HepG2 (cell line): ENCODE data around the gene KLHL36. TPM values are rescaled to one million over a fixed set of nuclear protein-coding genes. Genes with fewer than 3 reads are reported as not detected.

ENCODE experiments used
- ATAC-seq: fragments of 200-7000 bp; cut with Tn5 transposase; 3 replicates; pipeline ENCODE4 v1.9.1; 2020; ENCODE audit warnings: mild to moderate bottlenecking, moderate library complexity
- BruUV-seq: library from RNA; stranded (reverse); fragments of 400-500 nt; replicated peaks from 2 replicates; lab custom pipeline; 2021; lab: Mats Ljungman, UMichigan
- CTCF ChIA-PET: fragments of 300-600 bp; formaldehyde crosslinking; extraction: SDS; loops from one replicate; lab custom pipeline; 2021; ENCODE audit warnings: low total read pairs, inconsistent platforms, low intra/inter-chr PET ratio; lab: Yijun Ruan, JAX
- POLR2A ChIA-PET: fragments of 350-600 bp; sonication (Branson Sonifier 250); formaldehyde crosslinking; loops from one replicate; lab custom pipeline; 2020; ENCODE audit warnings: antibody characterized with exemption, inconsistent platforms; lab: Yijun Ruan, JAX
- DNase-seq: peaks from one replicate; pipeline ENCODE4 v3.0.0-alpha.2; 2015; ENCODE audit warnings: low spot score
- FAIRE-seq: peaks from 3 replicates; lab custom pipeline; 2011; peaks lifted over from hg19 to GRCh38; lab: Jason Lieb, UNC
- H2AFZ ChIP-seq: one replicate; pipeline ENCODE4 v1.6.1; 2011; ENCODE audit warnings: low read length, inconsistent platforms
- H3K27ac ChIP-seq: fragments of 300-600 bp; 3 replicates; pipeline ENCODE4 v1.8.0; 2011; ENCODE audit warnings: mixed run types, mild to moderate bottlenecking, mixed read lengths, low read length, inconsistent platforms; ENCODE audit not compliant: insufficient read depth; ENCODE audit errors: extremely low read length
- H3K27me3 ChIP-seq, 2 experiments: fragments of 200-600 bp in 1 of 2; 2 replicates in 1 of 2; 3 replicates in 1 of 2; pipeline versions ENCODE4 v1.6.0 to v1.8.0; 2011; ENCODE audit warnings: low read length in 2 of 2, mild to moderate bottlenecking in 2 of 2, moderate library complexity in 2 of 2, inconsistent platforms in 1 of 2; ENCODE audit not compliant: insufficient read depth in 2 of 2, control insufficient read depth in 1 of 2
- H3K36me3 ChIP-seq, 2 experiments: fragments of 200-600 bp in 1 of 2; replicated peaks in 1 of 2; 2 replicates in 1 of 2; 3 replicates in 1 of 2; pipeline versions ENCODE4 v1.5.1 to v1.8.0; 2011; ENCODE audit warnings: low read length in 2 of 2, inconsistent platforms in 1 of 2; ENCODE audit not compliant: insufficient read depth in 2 of 2, control insufficient read depth in 1 of 2
- H3K4me1 ChIP-seq: 2 replicates; pipeline ENCODE4 v1.5.1; 2012; ENCODE audit warnings: low read length, inconsistent platforms; ENCODE audit not compliant: insufficient read depth
- H3K4me2 ChIP-seq: 2 replicates; pipeline ENCODE4 v1.6.0; 2011; ENCODE audit warnings: low read depth, low read length, inconsistent platforms
- H3K4me3 ChIP-seq, 3 experiments: fragments of 200-600 bp in 1 of 3; sonication (generic), shearing (Covaris generic) in 1 of 3; replicated peaks in 1 of 3; 2 replicates each; pipeline ENCODE4 v1.5.1; 2011 to 2016; ENCODE audit warnings: low read length in 3 of 3, inconsistent platforms in 2 of 3, low read depth in 2 of 3, mild to moderate bottlenecking in 2 of 3, control low read depth in 1 of 3, mixed read lengths in 1 of 3; ENCODE audit not compliant: insufficient read depth in 1 of 3
- H3K79me2 ChIP-seq: one replicate; pipeline ENCODE4 v1.6.1; 2011; ENCODE audit warnings: low read length, inconsistent platforms; ENCODE audit not compliant: insufficient read depth
- H3K9ac ChIP-seq: 2 replicates; pipeline ENCODE4 v1.6.0; 2011; ENCODE audit warnings: mild to moderate bottlenecking, low read depth, low read length, inconsistent platforms; ENCODE audit not compliant: insufficient read depth
- H3K9me3 ChIP-seq: 2 replicates; pipeline ENCODE4 v1.5.1; 2012; ENCODE audit warnings: mild to moderate bottlenecking, low read length
- H4K20me1 ChIP-seq: 2 replicates; pipeline ENCODE4 v1.6.0; 2011; ENCODE audit warnings: inconsistent platforms, mild to moderate bottlenecking, low read length, moderate library complexity; ENCODE audit not compliant: insufficient read depth
- ARNT2 ChIP-seq: sonication (generic); formaldehyde crosslinking; IDR thresholded peaks from 2 replicates; pipeline ENCODE4 v1.8.0; 2022; ENCODE audit warnings: mild to moderate bottlenecking, low read depth, missing genetic modification reagents, moderate library complexity
- DNMT1 ChIP-seq: sonication (generic); formaldehyde crosslinking; IDR thresholded peaks from 2 replicates; pipeline ENCODE4 v1.5.1; 2020; ENCODE audit warnings: mild to moderate bottlenecking, missing genetic modification reagents
- POLR2A ChIP-seq, 2 experiments: IDR thresholded peaks; 2 replicates each; pipeline ENCODE4 v1.6.1; 2011; ENCODE audit warnings: low read depth in 2 of 2, low read length in 2 of 2, mild to moderate bottlenecking in 1 of 2, moderate library complexity in 1 of 2; ENCODE audit not compliant: insufficient read depth in 1 of 2
- PRDM15 ChIP-seq: sonication (generic); formaldehyde crosslinking; IDR thresholded peaks from 2 replicates; pipeline ENCODE4 v1.4.0; 2020; ENCODE audit warnings: missing genetic modification reagents
- SMARCE1 ChIP-seq: fragments of 450-650 bp; IDR thresholded peaks from 2 replicates; pipeline ENCODE4 v1.6.1; 2017; ENCODE audit warnings: borderline replicate concordance
- SOX13 ChIP-seq, 3 experiments: fragments of 450-650 bp in 1 of 3; sonication (generic) in 1 of 3; formaldehyde crosslinking in 1 of 3; IDR thresholded peaks in 2 of 3; conservative IDR thresholded peaks in 1 of 3; 2 replicates each; pipeline versions ENCODE4 v1.5.0 to v1.6.1; 2016 to 2020; ENCODE audit warnings: antibody characterized with exemption in 1 of 3, mild to moderate bottlenecking in 1 of 3, missing compliant biosample characterization in 1 of 3, missing genetic modification reagents in 1 of 3, moderate library complexity in 1 of 3
- ZNF121 ChIP-seq: sonication (generic); formaldehyde crosslinking; IDR thresholded peaks from 2 replicates; pipeline ENCODE4 v1.5.0; 2020; ENCODE audit warnings: mild to moderate bottlenecking, missing genetic modification reagents
- ZNF335 ChIP-seq: sonication (generic); formaldehyde crosslinking; IDR thresholded peaks from 2 replicates; pipeline ENCODE4 v1.4.0; 2020; ENCODE audit warnings: missing genetic modification reagents
- ZNF589 ChIP-seq: sonication (generic); formaldehyde crosslinking; conservative IDR thresholded peaks from 2 replicates; pipeline ENCODE4 v1.8.0; 2022; ENCODE audit warnings: mild to moderate bottlenecking, moderate library complexity, missing genetic modification reagents
- ZNF772 ChIP-seq: sonication (generic); formaldehyde crosslinking; IDR thresholded peaks from 2 replicates; pipeline ENCODE4 v1.5.0; 2020; ENCODE audit warnings: mild to moderate bottlenecking, missing genetic modification reagents
- WGBS: methylation state at CpG from one replicate; pipeline ENCODE4 v1.1.6; 2017; ENCODE audit warnings: low lambda C conversion rate; 5-methylcytosine and 5-hydroxymethylcytosine counted together
- in situ Hi-C: cut with HindIII; loops from 2 replicates; pipeline ENCODE4 v1.10.0; 2017; ENCODE audit warnings: low pct_unique_long_range_greater_than_20kb; ENCODE audit not compliant: extremely low pct_ligation_motif_present
- intact Hi-C: fragments of 100-400 bp; cut with micrococcal nuclease; formaldehyde crosslinking; loops from one replicate; pipeline ENCODE4 v1.10.0; 2022; ENCODE audit not compliant: unreplicated experiment
- polyA plus RNA-seq, 8 experiments: library from polyadenylated mRNA; depleted of rRNA in 3 of 8; stranded (reverse) in 7 of 8; unstranded in 1 of 8; fragments of >200 nt; fragmentation: Illumina TruSeq in 4 of 8; extraction: Trizol in 4 of 8; gene quantifications; 2 replicates each; pipeline versions ENCODE4 v1.2.1 to v1.2.3, GENCODE V29; 2011 to 2016; ENCODE audit warnings: low read depth in 4 of 8, missing spikeins in 1 of 8, mixed read lengths in 1 of 8; ENCODE audit not compliant: insufficient read depth in 1 of 8
- total RNA-seq, 5 experiments: library from RNA; depleted of rRNA; stranded (reverse); fragments of >200 nt; fragmentation: Illumina TruSeq; extraction: Trizol; gene quantifications; 2 replicates each; pipeline ENCODE4 v1.2.3, GENCODE V29; 2016; ENCODE audit warnings: low read depth in 1 of 5

KLHL36 gene
- total and polyA plus RNA-seq, 2 of the 13 experiments (the other 11 are each of a cell fraction or from before 2014, with no cell fraction given): 24.3 to 26.0 TPM

GRCh38 chr16:84630009-84630408 lies 18.3 kb upstream of the KLHL36 start (continued):
- TF ChIP-seq PRDM15 (CRISPR knock-in tag) (no peak), ZNF335 (CRISPR knock-in tag) (no peak), ZNF589 (CRISPR knock-in tag) (no peak), DNMT1 (CRISPR knock-in tag) (no peak), SOX13 (IDR thresholded peaks at IDR 0.05) (no peak), SOX13 (CRISPR knock-in tag; conservative IDR thresholded peaks at IDR 0.05 in 1 of 2, IDR thresholded peaks at IDR 0.05 in 1 of 2) (no peak), SMARCE1 (no peak), POLR2A (IDR thresholded peaks at IDR 0.05; ENCODE audit: insufficient read depth in 1 of 2, low read depth in 2 of 2, low read length in 2 of 2) (no peak), ZNF772 (no peak)
- TF ChIP-seq, all 625 proteins: peak for 0

GRCh38 chr16:84630446-84631152 lies 17.7 kb upstream of the KLHL36 start:
- H4K20me1 ChIP-seq: no peaks in the 10 kb centered on the region
- DNase-seq (no peak), FAIRE-seq (no peak), ATAC-seq (no peak)
- peaks cover 1 to 25% of the 10 kb centered on the region in 2 experiments; a peak in 3 of 5 replicates for H3K27me3 ChIP-seq
- no peaks in the 10 kb centered on the region for H3K9me3 ChIP-seq
- intact Hi-C loops (no loop called here), in situ Hi-C loops (no loop called here)
- H3K4me3 ChIP-seq: no peak overlapping the region
- no peak overlapping the region for H3K9ac ChIP-seq
- WGBS: 49% methylated on average over 16 of the region's 16 CpGs
- H2AFZ ChIP-seq: no peak overlapping the region
- ChIA-PET CTCF (no interaction called here), POLR2A (no interaction called here)
- no peak overlapping the region for H3K27ac ChIP-seq
- peaks cover 28% of the 10 kb centered on the region for H3K4me1 ChIP-seq
- TF ChIP-seq ZNF121 (CRISPR knock-in tag) (peak; percentile 67; the same call in 1 of the 2 replicates), ARNT2 (no peak)
- H3K36me3 ChIP-seq: no peaks in the 10 kb centered on the region
- no TSS peak for BruUV-seq
- H3K4me2 ChIP-seq: no peak overlapping the region
- H3K79me2 ChIP-seq: no peaks in the 10 kb centered on the region
